Ureter (tissue), 1 donor: Measurements from ENCODE around the gene SETD6. TPM values are rescaled to one million over a fixed set of nuclear protein-coding genes. Genes with fewer than 3 reads are reported as not detected.

Experiments
- DNase-seq: peaks from one replicate; pipeline ENCODE4 v3.0.0-alpha.2; 2020; ENCODE audit warnings: low spot score
- total RNA-seq: library from RNA; stranded (reverse); gene quantifications from one replicate; pipeline ENCODE4 v1.2.4, GENCODE V29; 2023
- donor health status: DM: yes; HTN: yes; CAD: no.

SETD6 gene
- total RNA-seq, 1 donor from 2014 or later: 37.3 TPM

GRCh38 chr16:58507963-58508670 lies 7.2 kb upstream of the SETD6 start:
- no peak for DNase-seq

GRCh38 chr16:58508671-58509251 lies 6.6 kb upstream of the SETD6 start:
- no peak for DNase-seq

GRCh38 chr16:58509256-58510096 lies 5.8 kb upstream of the SETD6 start:
- no peak for DNase-seq

GRCh38 chr16:58510097-58510775 lies 5.1 kb upstream of the SETD6 start:
- DNase-seq: no peak

- peak; percentile 39 for DNase-seq
Observed at GRCh38 chr16:58510776-58511628, 4.3 kb upstream of the SETD6 start.

- no peak for DNase-seq
Observed at GRCh38 chr16:58511933-58512815, 3.1 kb upstream of the SETD6 start.

GRCh38 chr16:58513874-58514273 lies 1.4 kb upstream of the SETD6 start:
- DNase-seq: no peak

- no peak for DNase-seq
Observed at GRCh38 chr16:58515871-58516767, 802 bp downstream of the SETD6 start.

GRCh38 chr16:58516768-58517107 lies 1.4 kb downstream of the SETD6 start:
- no peak for DNase-seq

GRCh38 chr16:58518083-58518979 lies 3.0 kb downstream of the SETD6 start:
- no peak for DNase-seq

GRCh38 chr16:58518980-58519368 lies 3.7 kb downstream of the SETD6 start:
- no peak for DNase-seq

GRCh38 chr16:58519707-58520106 lies 4.4 kb downstream of the SETD6 start:
- no peak for DNase-seq

- no peak for DNase-seq
Observed at GRCh38 chr16:58530179-58530578, 14.9 kb downstream of the SETD6 start.

- DNase-seq: no peak
Observed at GRCh38 chr16:58532414-58532813, 17.1 kb downstream of the SETD6 start.

GRCh38 chr16:58533751-58534470 lies 18.6 kb downstream of the SETD6 start:
- DNase-seq: no peak

GRCh38 chr16:58535100-58535499 lies 19.8 kb downstream of the SETD6 start:
- DNase-seq: no peak

- no peak for DNase-seq
Observed at GRCh38 chr16:58536278-58536677, 21.0 kb downstream of the SETD6 start.
